Liver (tissue), 9 donors: ENCODE results near the gene TRIM58. TPM values are rescaled to one million over a fixed set of nuclear protein-coding genes. Genes with fewer than 3 reads are reported as not detected.

Experiments
- DNase-seq: peaks from one replicate; pipeline ENCODE4 v3.0.0-alpha.2; 2017; ENCODE audit warnings: low spot score
- H3K27ac ChIP-seq, 2 donors: one replicate each; pipeline ENCODE4 v1.7.0; 2013; ENCODE audit warnings: inconsistent platforms in 2 of 2, low read length in 2 of 2, control low read depth in 1 of 2, low read depth in 1 of 2, mild to moderate bottlenecking in 1 of 2
- H3K27me3 ChIP-seq, 4 donors: one replicate each; pipeline versions ENCODE4 v1.6.1 to v1.7.0; 2013; ENCODE audit warnings: low read length in 3 of 4, inconsistent platforms in 1 of 4, mild to moderate bottlenecking in 1 of 4, moderate library complexity in 1 of 4; ENCODE audit not compliant: control insufficient read depth in 4 of 4, insufficient read depth in 4 of 4
- H3K36me3 ChIP-seq, 4 donors: one replicate each; pipeline versions ENCODE4 v1.6.1 to v1.7.0; 2013; ENCODE audit warnings: low read length in 3 of 4, mild to moderate bottlenecking in 3 of 4, low read depth in 1 of 4, moderate library complexity in 1 of 4; ENCODE audit not compliant: control insufficient read depth in 4 of 4, insufficient read depth in 3 of 4
- H3K4me1 ChIP-seq, 4 donors: one replicate each; pipeline versions ENCODE4 v1.6.1 to v1.7.0; 2013; ENCODE audit warnings: low read length in 3 of 4, mild to moderate bottlenecking in 3 of 4, moderate library complexity in 1 of 4; ENCODE audit not compliant: control insufficient read depth in 4 of 4, insufficient read depth in 4 of 4
- H3K4me3 ChIP-seq, 3 donors: one replicate each; pipeline versions ENCODE4 v1.6.1 to v1.7.0; 2013; ENCODE audit warnings: low read length in 3 of 3, control low read depth in 1 of 3, low read depth in 1 of 3, mild to moderate bottlenecking in 1 of 3
- H3K9ac ChIP-seq, 2 donors: one replicate each; pipeline ENCODE4 v1.7.0; 2013; ENCODE audit warnings: low read length in 2 of 2, mild to moderate bottlenecking in 2 of 2, moderate library complexity in 2 of 2, control low read depth in 1 of 2, low read depth in 1 of 2
- H3K9me3 ChIP-seq, 4 donors: one replicate each; pipeline versions ENCODE4 v1.6.1 to v1.7.0; 2013; ENCODE audit warnings: low read length in 3 of 4; ENCODE audit not compliant: control insufficient read depth in 4 of 4
- EGR1 ChIP-seq, 2 donors: IDR thresholded peaks; 2 replicates each; pipeline ENCODE4 v1.6.1; 2016 to 2018; ENCODE audit warnings: antibody characterized with exemption in 2 of 2, low read depth in 2 of 2
- FOXA1 ChIP-seq: IDR thresholded peaks from 2 replicates; pipeline ENCODE4 v1.6.1; 2016; ENCODE audit warnings: antibody characterized with exemption
- FOXA2 ChIP-seq: IDR thresholded peaks from 2 replicates; pipeline ENCODE4 v1.6.1; 2016; ENCODE audit warnings: antibody characterized with exemption
- GABPA ChIP-seq, 2 donors: IDR thresholded peaks in 1 of 2; conservative IDR thresholded peaks in 1 of 2; 2 replicates each; pipeline ENCODE4 v1.6.1; 2016; ENCODE audit warnings: antibody characterized with exemption in 2 of 2, mild to moderate bottlenecking in 1 of 2, moderate library complexity in 1 of 2
- HNF4A ChIP-seq, 2 donors: conservative IDR thresholded peaks; 2 replicates each; pipeline ENCODE4 v1.6.1; 2016; ENCODE audit warnings: antibody characterized with exemption in 2 of 2, mild to moderate bottlenecking in 2 of 2
- HNF4G ChIP-seq: IDR thresholded peaks from 2 replicates; pipeline ENCODE4 v1.6.1; 2016; ENCODE audit warnings: antibody characterized with exemption
- JUND ChIP-seq, 2 donors: IDR thresholded peaks; 2 replicates each; pipeline ENCODE4 v1.6.1; 2016; ENCODE audit warnings: antibody characterized with exemption in 2 of 2
- NR2F2 ChIP-seq: IDR thresholded peaks from 2 replicates; pipeline ENCODE4 v1.6.1; 2016; ENCODE audit warnings: antibody characterized with exemption
- RAD21 ChIP-seq, 2 donors: IDR thresholded peaks; 2 replicates each; pipeline ENCODE4 v1.6.1; 2016; ENCODE audit warnings: antibody characterized with exemption in 2 of 2, mild to moderate bottlenecking in 2 of 2
- RXRA ChIP-seq, 2 donors: IDR thresholded peaks; 2 replicates each; pipeline ENCODE4 v1.6.1; 2017 to 2018; ENCODE audit warnings: antibody characterized with exemption in 2 of 2, mild to moderate bottlenecking in 1 of 2
- SP1 ChIP-seq: IDR thresholded peaks from 2 replicates; pipeline ENCODE4 v1.6.1; 2018; ENCODE audit warnings: antibody characterized with exemption, mild to moderate bottlenecking
- TAF1 ChIP-seq: conservative IDR thresholded peaks from 2 replicates; pipeline ENCODE4 v1.6.1; 2016; ENCODE audit warnings: antibody characterized with exemption, mild to moderate bottlenecking
- YY1 ChIP-seq: IDR thresholded peaks from 2 replicates; pipeline ENCODE4 v1.6.1; 2016; ENCODE audit warnings: antibody characterized with exemption, mild to moderate bottlenecking
- WGBS: extraction: QIAGEN DNeasy Blood & Tissue Kit; methylation state at CpG from one replicate; pipeline ENCODE4 v1.1.7; 2013; 5-methylcytosine and 5-hydroxymethylcytosine counted together
- polyA plus RNA-seq, 2 donors: library from polyadenylated mRNA; stranded (reverse) in 1 of 2; unstranded in 1 of 2; fragments of 200-250 nt in 1 of 2; fragments of >200 nt in 1 of 2; fragmentation: Nextera tagmentation in 1 of 2; extraction: Ambion mirVana in 1 of 2; gene quantifications; one replicate each; pipeline versions ENCODE4 v1.2.1 to v1.2.3, GENCODE V29; 2013 to 2015
- total RNA-seq, 2 donors: library from RNA; depleted of rRNA; stranded (reverse); fragments of >200 nt; gene quantifications; one replicate each; pipeline ENCODE4 v1.2.3, GENCODE V29; 2014
- TF ChIP-seq, protein P1 (sequence below): fragments of 150-350 bp; IDR thresholded peaks from 2 replicates; pipeline ENCODE4 v1.5.1; 2017; ENCODE audit warnings: improper control_type of control experiment, low read depth, low read length; ENCODE audit not compliant: missing input control
- TF ChIP-seq, protein P2 (sequence below): IDR thresholded peaks from 2 replicates; pipeline ENCODE4 v1.6.1; 2016; ENCODE audit warnings: antibody characterized with exemption
- TF ChIP-seq, protein P3 (sequence below): IDR thresholded peaks from 2 replicates; pipeline ENCODE4 v1.6.1; 2016; ENCODE audit warnings: antibody characterized with exemption
- TF ChIP-seq, protein P4 (sequence below): IDR thresholded peaks from 2 replicates; pipeline ENCODE4 v1.6.1; 2016; ENCODE audit warnings: antibody characterized with exemption, mild to moderate bottlenecking
- TF ChIP-seq, protein P5 (sequence below): IDR thresholded peaks from 2 replicates; pipeline ENCODE4 v1.6.1; 2016; ENCODE audit warnings: antibody characterized with exemption
- donor health status: healthy.
- donor health status: healthy.
- donor health status: healthy.
- donor health status: healthy.
- donor health status: healthy.

Gene TRIM58
- total and polyA plus RNA-seq, 4 donors, result 0.06 to 88.7 (median 0.14) TPM

DNA sequence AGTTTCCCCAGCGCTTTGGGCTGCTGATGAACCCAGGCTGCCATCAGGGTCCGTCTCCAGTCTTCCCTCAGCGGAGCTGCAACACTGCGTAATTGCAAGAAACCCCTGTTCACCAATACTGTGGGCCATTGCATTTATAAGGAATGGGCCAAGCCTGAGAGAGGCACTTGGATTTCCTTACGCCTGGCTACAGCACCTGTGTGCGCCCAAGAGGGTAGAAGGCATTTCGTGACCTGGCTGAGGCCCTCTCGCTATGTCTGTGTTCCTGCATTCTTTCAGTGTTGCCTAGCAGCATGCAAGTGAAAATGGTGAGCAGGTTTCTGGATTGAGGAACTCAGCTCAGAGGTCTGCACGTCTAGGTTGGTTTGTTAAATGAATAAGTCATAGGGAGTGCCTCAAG is 26.4 kb downstream of the TRIM58 start:
- Histone ChIP-seq H3K4me3 (no peak overlapping the region), H3K9me3 (peaks cover 0 to 3% (median 0%) of the 10 kb centered on the region in 4 donors), H3K4me1 (no peaks in the 10 kb centered on the region), H3K27me3 (peaks cover 0 to 3% (median 0%) of the 10 kb centered on the region in 4 donors), H3K9ac (no peak overlapping the region), H3K27ac (no peak overlapping the region), H3K36me3 (no peaks in the 10 kb centered on the region)
- no peak for DNase-seq
- TF ChIP-seq, protein P1, sequence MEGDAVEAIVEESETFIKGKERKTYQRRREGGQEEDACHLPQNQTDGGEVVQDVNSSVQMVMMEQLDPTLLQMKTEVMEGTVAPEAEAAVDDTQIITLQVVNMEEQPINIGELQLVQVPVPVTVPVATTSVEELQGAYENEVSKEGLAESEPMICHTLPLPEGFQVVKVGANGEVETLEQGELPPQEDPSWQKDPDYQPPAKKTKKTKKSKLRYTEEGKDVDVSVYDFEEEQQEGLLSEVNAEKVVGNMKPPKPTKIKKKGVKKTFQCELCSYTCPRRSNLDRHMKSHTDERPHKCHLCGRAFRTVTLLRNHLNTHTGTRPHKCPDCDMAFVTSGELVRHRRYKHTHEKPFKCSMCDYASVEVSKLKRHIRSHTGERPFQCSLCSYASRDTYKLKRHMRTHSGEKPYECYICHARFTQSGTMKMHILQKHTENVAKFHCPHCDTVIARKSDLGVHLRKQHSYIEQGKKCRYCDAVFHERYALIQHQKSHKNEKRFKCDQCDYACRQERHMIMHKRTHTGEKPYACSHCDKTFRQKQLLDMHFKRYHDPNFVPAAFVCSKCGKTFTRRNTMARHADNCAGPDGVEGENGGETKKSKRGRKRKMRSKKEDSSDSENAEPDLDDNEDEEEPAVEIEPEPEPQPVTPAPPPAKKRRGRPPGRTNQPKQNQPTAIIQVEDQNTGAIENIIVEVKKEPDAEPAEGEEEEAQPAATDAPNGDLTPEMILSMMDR, result no peak
- TF ChIP-seq, protein P2, sequence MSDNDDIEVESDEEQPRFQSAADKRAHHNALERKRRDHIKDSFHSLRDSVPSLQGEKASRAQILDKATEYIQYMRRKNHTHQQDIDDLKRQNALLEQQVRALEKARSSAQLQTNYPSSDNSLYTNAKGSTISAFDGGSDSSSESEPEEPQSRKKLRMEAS, result no peak
- TF ChIP-seq, protein P3, sequence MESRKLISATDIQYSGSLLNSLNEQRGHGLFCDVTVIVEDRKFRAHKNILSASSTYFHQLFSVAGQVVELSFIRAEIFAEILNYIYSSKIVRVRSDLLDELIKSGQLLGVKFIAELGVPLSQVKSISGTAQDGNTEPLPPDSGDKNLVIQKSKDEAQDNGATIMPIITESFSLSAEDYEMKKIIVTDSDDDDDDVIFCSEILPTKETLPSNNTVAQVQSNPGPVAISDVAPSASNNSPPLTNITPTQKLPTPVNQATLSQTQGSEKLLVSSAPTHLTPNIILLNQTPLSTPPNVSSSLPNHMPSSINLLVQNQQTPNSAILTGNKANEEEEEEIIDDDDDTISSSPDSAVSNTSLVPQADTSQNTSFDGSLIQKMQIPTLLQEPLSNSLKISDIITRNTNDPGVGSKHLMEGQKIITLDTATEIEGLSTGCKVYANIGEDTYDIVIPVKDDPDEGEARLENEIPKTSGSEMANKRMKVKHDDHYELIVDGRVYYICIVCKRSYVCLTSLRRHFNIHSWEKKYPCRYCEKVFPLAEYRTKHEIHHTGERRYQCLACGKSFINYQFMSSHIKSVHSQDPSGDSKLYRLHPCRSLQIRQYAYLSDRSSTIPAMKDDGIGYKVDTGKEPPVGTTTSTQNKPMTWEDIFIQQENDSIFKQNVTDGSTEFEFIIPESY, result no peak
- TF ChIP-seq RXRA (IDR thresholded peaks at IDR 0.05), result no peak
- no peak for TF ChIP-seq SP1
- TF ChIP-seq HNF4G, result no peak
- TF ChIP-seq HNF4A (conservative IDR thresholded peaks at IDR 0.05), result no peak
- no peak for TF ChIP-seq FOXA2
- no peak for TF ChIP-seq EGR1 (IDR thresholded peaks at IDR 0.05; ENCODE audit: low read depth in 2 of 2)
- TF ChIP-seq, protein P4, sequence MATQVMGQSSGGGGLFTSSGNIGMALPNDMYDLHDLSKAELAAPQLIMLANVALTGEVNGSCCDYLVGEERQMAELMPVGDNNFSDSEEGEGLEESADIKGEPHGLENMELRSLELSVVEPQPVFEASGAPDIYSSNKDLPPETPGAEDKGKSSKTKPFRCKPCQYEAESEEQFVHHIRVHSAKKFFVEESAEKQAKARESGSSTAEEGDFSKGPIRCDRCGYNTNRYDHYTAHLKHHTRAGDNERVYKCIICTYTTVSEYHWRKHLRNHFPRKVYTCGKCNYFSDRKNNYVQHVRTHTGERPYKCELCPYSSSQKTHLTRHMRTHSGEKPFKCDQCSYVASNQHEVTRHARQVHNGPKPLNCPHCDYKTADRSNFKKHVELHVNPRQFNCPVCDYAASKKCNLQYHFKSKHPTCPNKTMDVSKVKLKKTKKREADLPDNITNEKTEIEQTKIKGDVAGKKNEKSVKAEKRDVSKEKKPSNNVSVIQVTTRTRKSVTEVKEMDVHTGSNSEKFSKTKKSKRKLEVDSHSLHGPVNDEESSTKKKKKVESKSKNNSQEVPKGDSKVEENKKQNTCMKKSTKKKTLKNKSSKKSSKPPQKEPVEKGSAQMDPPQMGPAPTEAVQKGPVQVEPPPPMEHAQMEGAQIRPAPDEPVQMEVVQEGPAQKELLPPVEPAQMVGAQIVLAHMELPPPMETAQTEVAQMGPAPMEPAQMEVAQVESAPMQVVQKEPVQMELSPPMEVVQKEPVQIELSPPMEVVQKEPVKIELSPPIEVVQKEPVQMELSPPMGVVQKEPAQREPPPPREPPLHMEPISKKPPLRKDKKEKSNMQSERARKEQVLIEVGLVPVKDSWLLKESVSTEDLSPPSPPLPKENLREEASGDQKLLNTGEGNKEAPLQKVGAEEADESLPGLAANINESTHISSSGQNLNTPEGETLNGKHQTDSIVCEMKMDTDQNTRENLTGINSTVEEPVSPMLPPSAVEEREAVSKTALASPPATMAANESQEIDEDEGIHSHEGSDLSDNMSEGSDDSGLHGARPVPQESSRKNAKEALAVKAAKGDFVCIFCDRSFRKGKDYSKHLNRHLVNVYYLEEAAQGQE, result no peak
- TF ChIP-seq JUND (IDR thresholded peaks at IDR 0.05), result no peak
- TF ChIP-seq TAF1, result no peak
- no peak for TF ChIP-seq FOXA1
- no peak for TF ChIP-seq GABPA (IDR thresholded peaks at IDR 0.05 in 1 of 2, conservative IDR thresholded peaks at IDR 0.05 in 1 of 2)
- TF ChIP-seq RAD21 (IDR thresholded peaks at IDR 0.05), result no peak
- TF ChIP-seq NR2F2, result no peak
- TF ChIP-seq, protein P5, sequence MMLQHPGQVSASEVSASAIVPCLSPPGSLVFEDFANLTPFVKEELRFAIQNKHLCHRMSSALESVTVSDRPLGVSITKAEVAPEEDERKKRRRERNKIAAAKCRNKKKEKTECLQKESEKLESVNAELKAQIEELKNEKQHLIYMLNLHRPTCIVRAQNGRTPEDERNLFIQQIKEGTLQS, result no peak
- no peak for TF ChIP-seq YY1
- WGBS, result 80% methylated on average over 9 of the region's 9 CpGs
